ENCODE data around the gene RFC2.

The RFC2 gene

DNA sequence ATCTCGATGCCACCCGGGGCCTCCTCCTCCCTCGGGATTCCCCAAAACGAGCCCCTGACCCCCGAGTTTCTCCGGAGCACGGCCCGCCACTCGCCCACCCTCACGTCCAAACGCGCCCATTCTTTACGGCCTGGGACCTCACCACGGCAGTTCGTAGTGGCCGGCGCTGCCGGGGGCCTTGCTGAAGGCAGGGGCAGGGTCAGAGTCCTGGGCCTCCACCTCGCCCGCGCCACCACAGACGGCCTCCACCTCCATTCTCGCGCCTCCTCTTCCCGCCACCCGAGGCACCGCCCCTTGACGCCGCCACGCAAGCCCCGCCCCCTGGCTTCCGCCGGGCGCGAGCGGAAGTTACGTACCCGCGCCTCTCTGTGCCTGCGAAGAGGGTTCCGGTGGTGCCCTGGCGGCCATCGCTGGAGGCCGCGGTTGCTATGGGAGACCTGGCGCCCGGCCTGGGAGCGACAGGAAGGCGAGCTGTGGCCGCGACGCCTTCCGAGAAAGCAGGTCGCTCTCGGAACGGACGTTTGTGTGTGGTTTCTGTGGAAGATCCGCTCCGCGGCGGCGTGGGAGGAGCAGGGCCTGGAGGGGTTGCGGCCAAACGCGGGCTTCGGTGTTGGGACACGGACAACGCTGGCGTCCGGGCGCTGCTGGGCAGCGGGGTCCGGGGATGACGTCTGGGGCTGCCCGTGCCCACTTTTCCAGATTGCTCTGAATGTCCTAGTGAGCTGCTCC lies at the start of gene RFC2:
Gene RFC2 (minus strand): TSS at position 271 of the 729 bp plus-strand sequence. CDS start 16 bp downstream, at position 255.
- TF ChIP-seq EP300 (IDR thresholded peaks at IDR 0.05; ENCODE audit: borderline replicate concordance) (no peak), TEAD4 (IDR thresholded peaks at IDR 0.05) (no peak), ZBTB7A (IDR thresholded peaks at IDR 0.05; ENCODE audit: low read depth) (no peak; the same call in 1 of the 2 replicates), FOXM1 (IDR thresholded peaks at IDR 0.05; ENCODE audit: borderline replicate concordance, low read depth) (no peak), NFIC (IDR thresholded peaks at IDR 0.05) (peak; percentile 66), RAD21 (IDR thresholded peaks at IDR 0.05; ENCODE audit: low read depth) (no peak), TCF12 (IDR thresholded peaks at IDR 0.05; ENCODE audit: low read depth) (no peak), CEBPB (IDR thresholded peaks at IDR 0.05) (no peak), YY1 (IDR thresholded peaks at IDR 0.05; ENCODE audit: low read depth) (peak; percentile 93), CREB1 (IDR thresholded peaks at IDR 0.05; ENCODE audit: low read depth) (peak; percentile 82), EGR1 (IDR thresholded peaks at IDR 0.05) (peak; percentile 21; the same call in 1 of the 2 replicates), TAF1 (IDR thresholded peaks at IDR 0.05; ENCODE audit: low read depth) (peak; percentile 79; the same call in 1 of the 2 replicates)
- TF ChIP-seq, protein P1, sequence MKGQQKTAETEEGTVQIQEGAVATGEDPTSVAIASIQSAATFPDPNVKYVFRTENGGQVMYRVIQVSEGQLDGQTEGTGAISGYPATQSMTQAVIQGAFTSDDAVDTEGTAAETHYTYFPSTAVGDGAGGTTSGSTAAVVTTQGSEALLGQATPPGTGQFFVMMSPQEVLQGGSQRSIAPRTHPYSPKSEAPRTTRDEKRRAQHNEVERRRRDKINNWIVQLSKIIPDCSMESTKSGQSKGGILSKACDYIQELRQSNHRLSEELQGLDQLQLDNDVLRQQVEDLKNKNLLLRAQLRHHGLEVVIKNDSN (IDR thresholded peaks at IDR 0.05), result peak; percentile 29
- TF ChIP-seq, protein P2, sequence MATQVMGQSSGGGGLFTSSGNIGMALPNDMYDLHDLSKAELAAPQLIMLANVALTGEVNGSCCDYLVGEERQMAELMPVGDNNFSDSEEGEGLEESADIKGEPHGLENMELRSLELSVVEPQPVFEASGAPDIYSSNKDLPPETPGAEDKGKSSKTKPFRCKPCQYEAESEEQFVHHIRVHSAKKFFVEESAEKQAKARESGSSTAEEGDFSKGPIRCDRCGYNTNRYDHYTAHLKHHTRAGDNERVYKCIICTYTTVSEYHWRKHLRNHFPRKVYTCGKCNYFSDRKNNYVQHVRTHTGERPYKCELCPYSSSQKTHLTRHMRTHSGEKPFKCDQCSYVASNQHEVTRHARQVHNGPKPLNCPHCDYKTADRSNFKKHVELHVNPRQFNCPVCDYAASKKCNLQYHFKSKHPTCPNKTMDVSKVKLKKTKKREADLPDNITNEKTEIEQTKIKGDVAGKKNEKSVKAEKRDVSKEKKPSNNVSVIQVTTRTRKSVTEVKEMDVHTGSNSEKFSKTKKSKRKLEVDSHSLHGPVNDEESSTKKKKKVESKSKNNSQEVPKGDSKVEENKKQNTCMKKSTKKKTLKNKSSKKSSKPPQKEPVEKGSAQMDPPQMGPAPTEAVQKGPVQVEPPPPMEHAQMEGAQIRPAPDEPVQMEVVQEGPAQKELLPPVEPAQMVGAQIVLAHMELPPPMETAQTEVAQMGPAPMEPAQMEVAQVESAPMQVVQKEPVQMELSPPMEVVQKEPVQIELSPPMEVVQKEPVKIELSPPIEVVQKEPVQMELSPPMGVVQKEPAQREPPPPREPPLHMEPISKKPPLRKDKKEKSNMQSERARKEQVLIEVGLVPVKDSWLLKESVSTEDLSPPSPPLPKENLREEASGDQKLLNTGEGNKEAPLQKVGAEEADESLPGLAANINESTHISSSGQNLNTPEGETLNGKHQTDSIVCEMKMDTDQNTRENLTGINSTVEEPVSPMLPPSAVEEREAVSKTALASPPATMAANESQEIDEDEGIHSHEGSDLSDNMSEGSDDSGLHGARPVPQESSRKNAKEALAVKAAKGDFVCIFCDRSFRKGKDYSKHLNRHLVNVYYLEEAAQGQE (IDR thresholded peaks at IDR 0.05; ENCODE audit: low read depth), result no peak
- TF ChIP-seq, protein P3, sequence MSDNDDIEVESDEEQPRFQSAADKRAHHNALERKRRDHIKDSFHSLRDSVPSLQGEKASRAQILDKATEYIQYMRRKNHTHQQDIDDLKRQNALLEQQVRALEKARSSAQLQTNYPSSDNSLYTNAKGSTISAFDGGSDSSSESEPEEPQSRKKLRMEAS (IDR thresholded peaks at IDR 0.05), result peak; percentile 90

DNA sequence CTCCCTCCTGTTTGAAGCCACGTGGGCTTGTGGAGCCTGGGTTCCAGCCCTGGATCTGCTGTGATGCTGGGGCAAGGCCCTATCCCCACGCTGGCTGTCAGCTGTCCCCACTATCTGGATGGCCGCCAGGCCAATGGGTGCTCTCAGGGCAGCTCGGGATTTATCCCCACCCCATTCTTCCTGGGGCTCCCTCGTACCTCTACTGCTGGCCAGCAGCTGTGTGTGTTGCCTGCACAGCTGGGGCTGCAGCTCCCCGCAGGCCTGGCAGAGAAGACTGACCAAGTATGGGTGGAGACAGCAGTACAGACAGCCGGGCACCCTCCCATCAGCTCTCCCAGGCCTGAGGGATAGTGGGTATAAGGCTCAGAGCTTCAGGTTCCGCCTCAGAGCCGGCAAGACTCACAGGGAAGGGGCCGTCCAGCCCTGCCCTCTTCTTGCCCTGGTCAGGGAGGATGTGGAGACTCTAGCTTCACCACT lies 48.6 kb upstream of the RFC2 start:
- TF ChIP-seq, protein P2 (IDR thresholded peaks at IDR 0.05; ENCODE audit: low read depth), result no peak
- no peak for TF ChIP-seq EGR1 (IDR thresholded peaks at IDR 0.05)
- no peak for TF ChIP-seq FOXM1 (IDR thresholded peaks at IDR 0.05; ENCODE audit: borderline replicate concordance, low read depth)
- no peak for TF ChIP-seq ZBTB7A (IDR thresholded peaks at IDR 0.05; ENCODE audit: low read depth)
- no peak for TF ChIP-seq NFIC (IDR thresholded peaks at IDR 0.05)
- TF ChIP-seq, protein P1 (IDR thresholded peaks at IDR 0.05), result no peak
- no peak for TF ChIP-seq TEAD4 (IDR thresholded peaks at IDR 0.05)
- TF ChIP-seq CREB1 (IDR thresholded peaks at IDR 0.05; ENCODE audit: low read depth), result no peak
- no peak for TF ChIP-seq EP300 (IDR thresholded peaks at IDR 0.05; ENCODE audit: borderline replicate concordance)
- TF ChIP-seq TAF1 (IDR thresholded peaks at IDR 0.05; ENCODE audit: low read depth), result no peak
- no peak for TF ChIP-seq TCF12 (IDR thresholded peaks at IDR 0.05; ENCODE audit: low read depth)

DNA sequence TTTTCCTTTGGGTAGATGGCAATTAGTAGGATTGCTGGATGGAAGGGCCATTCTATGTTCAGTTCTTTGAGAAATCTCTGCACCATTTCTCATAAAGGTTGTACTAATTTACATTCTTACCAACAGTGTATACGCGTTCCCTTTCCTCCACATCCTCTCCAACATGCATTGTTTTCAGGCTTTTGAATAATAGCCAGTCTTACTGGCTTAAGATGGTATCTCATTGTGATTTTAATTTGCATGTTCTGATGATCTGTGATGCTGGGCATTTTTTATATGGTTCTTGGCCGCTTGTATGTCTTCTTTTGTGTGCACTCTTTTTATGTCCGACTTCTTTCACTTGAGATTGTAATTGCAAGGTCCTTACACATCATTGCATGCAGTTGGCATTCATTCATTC lies 46.7 kb upstream of the RFC2 start:
- TF ChIP-seq TEAD4 (IDR thresholded peaks at IDR 0.05) (no peak), NFIC (IDR thresholded peaks at IDR 0.05) (no peak), EGR1 (IDR thresholded peaks at IDR 0.05) (no peak), CREB1 (IDR thresholded peaks at IDR 0.05; ENCODE audit: low read depth) (no peak)
- TF ChIP-seq, protein P3 (IDR thresholded peaks at IDR 0.05), result no peak

DNA sequence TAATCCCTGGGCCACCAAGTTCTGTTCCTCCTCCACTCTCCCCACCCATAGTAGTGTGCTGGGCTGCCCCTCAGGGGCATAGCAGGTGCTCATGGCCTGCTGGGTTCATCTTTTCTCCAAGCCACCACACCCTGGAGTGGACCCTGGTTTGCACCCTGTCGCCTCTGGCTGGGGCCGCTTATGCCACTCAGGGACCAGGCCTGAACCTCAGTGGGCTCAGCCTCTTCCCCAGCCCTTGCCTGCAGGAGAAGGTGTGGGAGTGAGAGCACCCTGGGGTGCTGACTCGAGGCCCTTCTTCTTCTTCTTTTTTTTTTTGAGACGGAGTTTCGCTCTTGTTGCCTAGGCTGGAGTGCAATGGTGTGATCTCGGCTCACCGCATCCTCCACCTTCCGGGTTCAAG lies 45.2 kb upstream of the RFC2 start:
- TF ChIP-seq TEAD4 (IDR thresholded peaks at IDR 0.05) (no peak), CREB1 (IDR thresholded peaks at IDR 0.05; ENCODE audit: low read depth) (no peak), FOXM1 (IDR thresholded peaks at IDR 0.05; ENCODE audit: borderline replicate concordance, low read depth) (no peak)
- TF ChIP-seq, protein P1 (IDR thresholded peaks at IDR 0.05), result no peak

DNA sequence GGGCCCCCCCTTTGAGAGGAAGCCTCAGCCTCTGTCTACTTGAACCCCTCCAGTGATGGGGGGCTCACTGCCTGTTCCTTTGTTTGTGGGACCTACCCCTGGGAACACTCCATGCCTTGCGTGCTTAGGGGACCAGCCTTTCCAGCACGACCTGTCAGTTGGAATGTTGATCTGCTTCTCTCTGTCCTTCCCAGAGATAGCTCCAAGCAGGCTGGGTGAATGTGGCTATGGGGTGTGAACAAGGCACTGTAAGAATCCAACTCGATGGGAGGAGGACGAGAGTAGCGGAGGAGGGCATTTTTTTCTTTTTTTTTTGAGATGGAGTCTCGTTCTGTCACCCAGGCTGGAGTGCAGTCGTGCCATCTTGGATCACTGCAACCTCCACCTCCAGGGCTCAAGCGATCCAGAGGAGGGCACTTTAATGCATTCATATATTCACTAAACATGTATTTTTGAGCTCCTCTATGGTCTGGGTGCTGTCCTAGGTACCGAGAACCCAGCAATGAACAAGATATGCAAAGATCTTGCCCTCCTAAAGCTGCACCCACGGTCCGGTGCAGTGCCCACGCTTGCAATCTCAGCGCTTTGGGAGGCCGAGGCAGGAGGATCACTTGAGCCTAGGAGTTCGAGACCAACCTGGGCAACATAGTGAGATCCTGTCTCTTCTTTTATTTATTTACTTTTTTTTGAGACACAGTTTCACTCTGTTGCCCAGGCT lies 43.5 kb upstream of the RFC2 start:
- no peak for TF ChIP-seq CEBPB (IDR thresholded peaks at IDR 0.05)
- TF ChIP-seq, protein P2 (IDR thresholded peaks at IDR 0.05; ENCODE audit: low read depth), result peak; percentile 78
